ENCODE results near the gene CDKN2AIP. TPM values are rescaled to one million over a fixed set of nuclear protein-coding genes. Genes with fewer than 3 reads are reported as not detected.
A peak's percentile ranks its signal among the peaks of the same experiment; 100 is the strongest.

CDKN2AIP gene
- 10 to 100 TPM; 14.0 to 25.0 (median 16.8) TPM for polyA plus RNA-seq (ENCODE audit: insufficient read length in 10 of 10)
- long read RNA-seq, donor 1, partial matches to known transcripts: 0 of 6 reads
- long read RNA-seq, donor 1, other reads (novel, unspliced or antisense): 0 of 6 reads
- long read RNA-seq, donor 2, partial matches to known transcripts: 0 of 1 reads
- long read RNA-seq, donor 2, other reads (novel, unspliced or antisense): 0 of 1 reads
- long read RNA-seq, donor 3: 0 reads
- long read RNA-seq, donor 4, partial matches to known transcripts: 0 of 5 reads
- long read RNA-seq, donor 4, other reads (novel, unspliced or antisense): 0 of 5 reads
- long read RNA-seq, donor 5, transcript CDKN2AIP-203 (3 exons, 2,721 nt): major isoform, 5 of 7 reads
- long read RNA-seq, donor 5, partial matches to known transcripts: 0 of 7 reads
- long read RNA-seq, donor 5, other reads (novel, unspliced or antisense): 0 of 7 reads
- long read RNA-seq, donor 6, partial matches to known transcripts: 0 of 3 reads
- long read RNA-seq, donor 6, other reads (novel, unspliced or antisense): 0 of 3 reads
- long read RNA-seq, donor 7, transcript CDKN2AIP-203 (3 exons, 2,721 nt): major isoform, 5 of 7 reads
- long read RNA-seq, donor 7, partial matches to known transcripts: 0 of 7 reads
- long read RNA-seq, donor 7, other reads (novel, unspliced or antisense): 0 of 7 reads
- long read RNA-seq, donor 8, partial matches to known transcripts: 0 of 2 reads
- long read RNA-seq, donor 8, other reads (novel, unspliced or antisense): 0 of 2 reads
- long read RNA-seq, donor 9: 0 reads

- DNase-seq: peak; percentile 96 to 98 (median 96)
Measured at GRCh38 chr4:183444214-183445096, at the start of gene CDKN2AIP. Gene CDKN2AIP (plus strand): TSS chr4:183444636. CDS start chr4:183444798, 162 bp downstream.

- DNase-seq: no peak
Measured at GRCh38 chr4:183395395-183395794, 49.0 kb upstream of the CDKN2AIP start.

- no peak for DNase-seq
Measured at GRCh38 chr4:183396227-183396637, 48.2 kb upstream of the CDKN2AIP start.

- no peak for DNase-seq
Measured at GRCh38 chr4:183397741-183398297, 46.6 kb upstream of the CDKN2AIP start.

GRCh38 chr4:183398298-183399125 lies 45.9 kb upstream of the CDKN2AIP start:
- peak; percentile 49 to 85 (median 70) for DNase-seq

- no peak for DNase-seq
Measured at GRCh38 chr4:183399126-183399522, 45.3 kb upstream of the CDKN2AIP start.

GRCh38 chr4:183399616-183400015 lies 44.8 kb upstream of the CDKN2AIP start:
- peak in 1 of 3 donors; percentile 36 for DNase-seq

- no peak for DNase-seq
Measured at GRCh38 chr4:183400035-183400434, 44.4 kb upstream of the CDKN2AIP start.

GRCh38 chr4:183401473-183401872 lies 43.0 kb upstream of the CDKN2AIP start:
- no peak for DNase-seq

GRCh38 chr4:183402771-183403170 lies 41.7 kb upstream of the CDKN2AIP start:
- no peak for DNase-seq

GRCh38 chr4:183403486-183403885 lies 41.0 kb upstream of the CDKN2AIP start:
- DNase-seq: no peak

- DNase-seq: peak in 2 of 3 donors; percentile 40 to 53
Measured at GRCh38 chr4:183403961-183404360, 40.5 kb upstream of the CDKN2AIP start.

- no peak for DNase-seq
Measured at GRCh38 chr4:183405303-183405702, 39.1 kb upstream of the CDKN2AIP start.

GRCh38 chr4:183407128-183407585 lies 37.3 kb upstream of the CDKN2AIP start:
- peak; percentile 82 to 94 (median 87) for DNase-seq

- no peak for DNase-seq
Measured at GRCh38 chr4:183407635-183408464, 36.6 kb upstream of the CDKN2AIP start.

GRCh38 chr4:183408796-183409195 lies 35.6 kb upstream of the CDKN2AIP start:
- DNase-seq: no peak

- DNase-seq: no peak
Measured at GRCh38 chr4:183409483-183409882, 35.0 kb upstream of the CDKN2AIP start.

- DNase-seq: peak in 1 of 3 donors; percentile 33
Measured at GRCh38 chr4:183409934-183410333, 34.5 kb upstream of the CDKN2AIP start.

GRCh38 chr4:183411291-183411861 lies 33.1 kb upstream of the CDKN2AIP start:
- DNase-seq: no peak
